Lung (tissue), 13 donors: ENCODE data around the gene RPL7A. TPM values are rescaled to one million over a fixed set of nuclear protein-coding genes. Genes with fewer than 3 reads are reported as not detected.

Experiments used
- ATAC-seq: fragments of 200-7000 bp; cut with Tn5 transposase; one replicate; pipeline ENCODE4 v1.9.1; 2020; ENCODE audit warnings: moderate number of reproducible peaks; ENCODE audit not compliant: insufficient read depth, low FRiP score
- DNase-seq, 3 donors: peaks; one replicate each; pipeline ENCODE4 v3.0.0-alpha.2; 2013 to 2017
- H3K27ac ChIP-seq, 2 donors: one replicate each; pipeline ENCODE4 v1.5.1; 2013; ENCODE audit warnings: mild to moderate bottlenecking in 2 of 2, moderate library complexity in 2 of 2, control low read depth in 1 of 2, inconsistent platforms in 1 of 2, low read depth in 1 of 2, low read length in 1 of 2
- H3K27me3 ChIP-seq, 3 donors: one replicate each; pipeline ENCODE4 v1.5.1; 2013; ENCODE audit warnings: low read length in 2 of 3; ENCODE audit not compliant: control insufficient read depth in 3 of 3, insufficient read depth in 3 of 3
- H3K36me3 ChIP-seq, 4 donors: one replicate each; pipeline ENCODE4 v1.5.1; 2013; ENCODE audit warnings: low read length in 4 of 4, mild to moderate bottlenecking in 1 of 4, moderate library complexity in 1 of 4; ENCODE audit not compliant: control insufficient read depth in 4 of 4, insufficient read depth in 4 of 4
- H3K4me1 ChIP-seq, 5 donors: one replicate each; pipeline ENCODE4 v1.5.1; 2013; ENCODE audit warnings: low read length in 5 of 5, mild to moderate bottlenecking in 2 of 5, moderate library complexity in 1 of 5; ENCODE audit not compliant: control insufficient read depth in 5 of 5, insufficient read depth in 5 of 5
- H3K4me3 ChIP-seq: one replicate; pipeline ENCODE4 v1.5.1; 2013; ENCODE audit warnings: mild to moderate bottlenecking, control low read depth, moderate library complexity
- H3K9ac ChIP-seq, 2 donors: one replicate each; pipeline ENCODE4 v1.5.1; 2013; ENCODE audit warnings: low read length in 2 of 2, control low read depth in 1 of 2; ENCODE audit not compliant: insufficient read depth in 1 of 2
- H3K9me3 ChIP-seq, 4 donors: one replicate each; pipeline ENCODE4 v1.5.1; 2013; ENCODE audit warnings: low read length in 3 of 4, mild to moderate bottlenecking in 1 of 4, moderate library complexity in 1 of 4; ENCODE audit not compliant: control insufficient read depth in 4 of 4, insufficient read depth in 3 of 4
- CTCF ChIP-seq: IDR thresholded peaks from 2 replicates; pipeline ENCODE4 v1.5.1; 2012; ENCODE audit warnings: mild to moderate bottlenecking; ENCODE audit errors: control extremely low read depth, extremely low read depth
- WGBS, 2 donors: extraction: QIAGEN DNeasy Blood & Tissue Kit; methylation state at CpG; one replicate each; pipeline ENCODE4 v1.1.7; 2013; 5-methylcytosine and 5-hydroxymethylcytosine counted together
- polyA plus RNA-seq, 2 donors: library from polyadenylated mRNA; stranded (reverse); fragments of 200-250 nt; gene quantifications; one replicate each; pipeline ENCODE4 v1.2.1, GENCODE V29; 2013
- small RNA-seq: library from RNA; depleted of rRNA; stranded (forward); fragments of <200 nt; gene quantifications from one replicate; pipeline ENCODE3, GENCODE V24; 2014; ENCODE audit warnings: low replicate concordance
- total RNA-seq, 2 donors: library from RNA; depleted of rRNA in 1 of 2; stranded (reverse); fragments of >200 nt in 1 of 2; gene quantifications; one replicate each; pipeline ENCODE4 v1.2.1, GENCODE V29; 2014 to 2021
- donor health status: control.
- donor health status: control.
- donor health status: Bipolar disorder and iron deficiency.
- donor health status: healthy.
- donor health status: DM: yes; HTN: yes; CAD: no.

The RPL7A gene
- total and polyA plus RNA-seq, 4 donors, result 1,412 to 3,573 (median 2,118) TPM

- Histone ChIP-seq H3K4me1 (no peaks in the 10 kb centered on the region), H3K27ac (no peak overlapping the region), H3K27me3 (peaks cover 0 to 6% (median 0%) of the 10 kb centered on the region in 3 donors), H3K9me3 (no peaks in the 10 kb centered on the region), H3K9ac (no peak overlapping the region), H3K4me3 (no peak overlapping the region), H3K36me3 (peaks cover 0 to 2% (median 0%) of the 10 kb centered on the region in 4 donors)
- 78 to 79% methylated on average over 6 of the region's 6 CpGs for WGBS, 2 donors
- no peak for TF ChIP-seq CTCF
- DNase-seq (no peak), ATAC-seq (no peak)
Observed at GRCh38 chr9:133397370-133397769, 49.4 kb downstream of the RPL7A start.

- WGBS, 2 donors, result 70 to 82% methylated on average over 9 of the region's 9 CpGs
- DNase-seq, result no peak
- peaks cover 0 to 5% (median 0%) of the 10 kb centered on the region in 4 donors for H3K36me3 ChIP-seq
- TF ChIP-seq CTCF, result no peak
- ATAC-seq, result no peak
- no peaks in the 10 kb centered on the region for H3K4me1 ChIP-seq
- no peak overlapping the region for H3K4me3 ChIP-seq
- no peak overlapping the region for H3K27ac ChIP-seq
- H3K27me3 ChIP-seq, result peaks cover 0 to 6% (median 0%) of the 10 kb centered on the region in 3 donors
- no peak overlapping the region for H3K9ac ChIP-seq
- H3K9me3 ChIP-seq, result no peaks in the 10 kb centered on the region
Observed at GRCh38 chr9:133397895-133398294, 49.9 kb downstream of the RPL7A start.

GRCh38 chr9:133400292-133400691 lies 52.3 kb downstream of the RPL7A start:
- H3K27me3 ChIP-seq, result peaks cover 0 to 2% (median 0%) of the 10 kb centered on the region in 3 donors
- no peak for ATAC-seq
- no peaks in the 10 kb centered on the region for H3K4me1 ChIP-seq
- H3K9me3 ChIP-seq, result no peaks in the 10 kb centered on the region
- no peak overlapping the region for H3K9ac ChIP-seq
- no peak for TF ChIP-seq CTCF
- peaks cover 0 to 20% (median 2%) of the 10 kb centered on the region in 4 donors for H3K36me3 ChIP-seq
- DNase-seq, result no peak
- no peak overlapping the region for H3K27ac ChIP-seq
- no peak overlapping the region for H3K4me3 ChIP-seq
- 92 to 94% methylated on average over 11 to 12 of the region's 12 CpGs for WGBS, 2 donors

Small RNAs within 50 kb of the gene (small RNA-seq; reads per million reads assigned to genes)
- gene RF00019 (not detected), gene SNORD24 (not detected), gene SNORD36A (not detected), gene SNORD36B (not detected), gene SNORD36C (not detected)

Other genes starting within 250 kb of the RPL7A start
- 10 to 100 TPM; 60.7 to 61.1 TPM for gene RALGDS, start 227.0 kb upstream of the RPL7A start, total RNA-seq
- gene RALGDS, start 227.0 kb upstream of the RPL7A start, polyA plus RNA-seq, result 100 to 1,000 TPM in 1 of 2 donors, 10 to 100 TPM in 1; 49.5 to 145 TPM
- gene GBGT1, start 184.3 kb upstream of the RPL7A start, total RNA-seq, result 10 to 100 TPM in 1 of 2 donors, 1 to 10 TPM in 1; 6.1 to 42.9 TPM
- 10 to 100 TPM; 14.8 to 31.6 TPM for gene GBGT1, start 184.3 kb upstream of the RPL7A start, polyA plus RNA-seq
- gene OBP2B, start 139.0 kb upstream of the RPL7A start, total RNA-seq, result not detected
- not detected for gene OBP2B, start 139.0 kb upstream of the RPL7A start, polyA plus RNA-seq
- gene ABO, start 73.0 kb upstream of the RPL7A start, total RNA-seq, result 10 to 100 TPM in 1 of 2 donors, 1 to 10 TPM in 1; 3.9 to 23.0 TPM
- 10 to 100 TPM in 1 of 2 donors, 1 to 10 TPM in 1; 4.0 to 14.6 TPM for gene ABO, start 73.0 kb upstream of the RPL7A start, polyA plus RNA-seq
- 10 to 100 TPM; 13.7 to 25.6 TPM for gene SURF6, start 12.0 kb upstream of the RPL7A start, total RNA-seq
- gene SURF6, start 12.0 kb upstream of the RPL7A start, polyA plus RNA-seq, result 10 to 100 TPM; 23.0 to 24.5 TPM
- gene MED22, start 87 bp upstream of the RPL7A start, total RNA-seq, result 10 to 100 TPM; 19.3 to 32.0 TPM
- gene MED22, start 87 bp upstream of the RPL7A start, polyA plus RNA-seq, result 10 to 100 TPM; 11.4 to 20.9 TPM
- gene SURF1, start 8.3 kb downstream of the RPL7A start, total RNA-seq, result 10 to 100 TPM; 14.2 to 41.7 TPM
- gene SURF1, start 8.3 kb downstream of the RPL7A start, polyA plus RNA-seq, result 10 to 100 TPM; 73.9 to 75.3 TPM
- 10 to 100 TPM; 11.7 to 30.3 TPM for gene SURF2, start 8.3 kb downstream of the RPL7A start, total RNA-seq
- 10 to 100 TPM; 24.1 to 50.1 TPM for gene SURF2, start 8.3 kb downstream of the RPL7A start, polyA plus RNA-seq
- gene SURF4, start 27.8 kb downstream of the RPL7A start, total RNA-seq, result 100 to 1,000 TPM; 144 to 222 TPM
- gene SURF4, start 27.8 kb downstream of the RPL7A start, polyA plus RNA-seq, result 100 to 1,000 TPM in 1 of 2 donors, 10 to 100 TPM in 1; 87.4 to 204 TPM
- gene STKLD1, start 28.1 kb downstream of the RPL7A start, total RNA-seq, result 1 to 10 TPM in 1 of 2 donors, under 1 TPM in 1; 0.82 to 1.4 TPM
- gene STKLD1, start 28.1 kb downstream of the RPL7A start, polyA plus RNA-seq, result 1 to 10 TPM in 1 of 2 donors, under 1 TPM in 1; 0.40 to 3.1 TPM
- gene REXO4, start 69.8 kb downstream of the RPL7A start, total RNA-seq, result 10 to 100 TPM; 20.3 to 20.4 TPM
- 10 to 100 TPM; 14.6 to 19.6 TPM for gene REXO4, start 69.8 kb downstream of the RPL7A start, polyA plus RNA-seq
- gene ADAMTS13, start 74.1 kb downstream of the RPL7A start, total RNA-seq, result 1 to 10 TPM; 2.8 to 4.1 TPM
- gene ADAMTS13, start 74.1 kb downstream of the RPL7A start, polyA plus RNA-seq, result 1 to 10 TPM; 1.0 to 3.1 TPM
- 10 to 100 TPM; 23.7 to 40.5 TPM for gene CACFD1, start 111.8 kb downstream of the RPL7A start, total RNA-seq
- gene CACFD1, start 111.8 kb downstream of the RPL7A start, polyA plus RNA-seq, result 10 to 100 TPM; 18.7 to 46.1 TPM
- 10 to 100 TPM in 1 of 2 donors, 1 to 10 TPM in 1; 9.3 to 27.8 TPM for gene SLC2A6, start 130.9 kb downstream of the RPL7A start, total RNA-seq
- 10 to 100 TPM in 1 of 2 donors, 1 to 10 TPM in 1; 8.4 to 49.6 TPM for gene SLC2A6, start 130.9 kb downstream of the RPL7A start, polyA plus RNA-seq
- not detected for gene MYMK, start 176.7 kb downstream of the RPL7A start, total RNA-seq
- gene MYMK, start 176.7 kb downstream of the RPL7A start, polyA plus RNA-seq, result not detected
- gene ADAMTSL2, start 186.5 kb downstream of the RPL7A start, total RNA-seq, result 10 to 100 TPM; 11.1 to 20.6 TPM
- 1 to 10 TPM; 6.4 to 9.1 TPM for gene ADAMTSL2, start 186.5 kb downstream of the RPL7A start, polyA plus RNA-seq